Subcutaneous preadipocyte (primary cell): ENCODE data around the gene NDUFB2. TPM values are rescaled to one million over a fixed set of nuclear protein-coding genes. Genes with fewer than 3 reads are reported as not detected.

Experiments used
- total RNA-seq: library from RNA; depleted of rRNA; stranded (reverse); fragments of >200 nt; gene quantifications from 2 replicates; pipeline ENCODE4 v1.2.3, GENCODE V29; 2012

NDUFB2 gene
- 66.9 and 76.8 TPM in 2 replicates for total RNA-seq

GRCh38 chr7:140696680-140697446 is at the start of gene NDUFB2:
Gene NDUFB2, plus strand, starts transcription at chr7:140696708. Its CDS starts 37 bp downstream, at chr7:140696745.

GRCh38 chr7:140672382-140673062 is 24.0 kb upstream of the NDUFB2 start, which contains the start of gene ADCK2:
Gene ADCK2, plus strand, starts transcription at chr7:140672945. Its CDS starts 386 bp downstream, at chr7:140673331.

Other genes starting within 250 kb of the NDUFB2 start
- gene MKRN1, start 217.2 kb upstream of the NDUFB2 start, total RNA-seq: 46.7 and 49.2 TPM in 2 replicates
- gene DENND2A, start 55.9 kb upstream of the NDUFB2 start, total RNA-seq: 8.1 and 15.6 TPM in 2 replicates
- gene ADCK2, start 23.8 kb upstream of the NDUFB2 start, total RNA-seq: 22.1 and 25.7 TPM in 2 replicates
- 22.0 and 29.3 TPM in 2 replicates for gene BRAF, start 228.2 kb downstream of the NDUFB2 start, total RNA-seq